Mucosa of descending colon (tissue), 3 donors: Measurements from ENCODE around the gene HSPA12A. TPM values are rescaled to one million over a fixed set of nuclear protein-coding genes. Genes with fewer than 3 reads are reported as not detected.

Experiments
- ATAC-seq: fragments of 200-7000 bp; cut with Tn5 transposase; one replicate; pipeline ENCODE4 v1.9.1; 2020; ENCODE audit warnings: mild to moderate bottlenecking, moderate library complexity
- DNase-seq, 3 donors: peaks; one replicate each; pipeline ENCODE4 v3.0.0-alpha.2; 2020
- H3K36me3 ChIP-seq: fragments of 200-600 bp; one replicate; pipeline ENCODE4 v1.8.0; 2021; ENCODE audit warnings: low read depth, mild to moderate bottlenecking
- H3K4me1 ChIP-seq: fragments of 200-600 bp; one replicate; pipeline ENCODE4 v1.8.0; 2021; ENCODE audit warnings: low read depth, mild to moderate bottlenecking
- H3K4me3 ChIP-seq: fragments of 200-600 bp; one replicate; pipeline ENCODE4 v1.8.0; 2021; ENCODE audit warnings: mild to moderate bottlenecking
- H3K9me3 ChIP-seq: fragments of 200-600 bp; one replicate; pipeline ENCODE4 v1.8.0; 2021; ENCODE audit warnings: mild to moderate bottlenecking
- intact Hi-C, 2 donors: fragments of 100-400 bp; cut with DNase I in 1 of 2; cut with micrococcal nuclease in 1 of 2; formaldehyde crosslinking; loops; one replicate each; pipeline versions ENCODE4 v1.11.0 to v1.11.1; 2022; cut with DNase I, micrococcal nuclease
- total RNA-seq, 3 donors: library from RNA; stranded (reverse); fragmentation: NEBNext Ultra II Directional in 2 of 3; extraction: Animal tissue kit (Norgen Biotek cat#: 25700) in 2 of 3; gene quantifications; one replicate each; pipeline versions ENCODE4 v1.2.1 to v1.2.4, GENCODE V29; 2021 to 2023
- TF ChIP-seq, protein P1 (sequence below): fragments of 200-600 bp; IDR thresholded peaks from one replicate; pipeline ENCODE4 v1.8.0; 2022; ENCODE audit warnings: antibody characterized with exemption, mild to moderate bottlenecking
- donor health status: DM: no; HTN: no; CAD: no; lungs with moderate emphysema.
- donor health status: DM: no; HTN: no; CAD: no.
- donor health status: DM: no; HTN: yes; CAD: no.

The HSPA12A gene
- total RNA-seq, 3 donors from 2014 or later: 7.7 to 20.6 (median 8.8) TPM

DNA sequence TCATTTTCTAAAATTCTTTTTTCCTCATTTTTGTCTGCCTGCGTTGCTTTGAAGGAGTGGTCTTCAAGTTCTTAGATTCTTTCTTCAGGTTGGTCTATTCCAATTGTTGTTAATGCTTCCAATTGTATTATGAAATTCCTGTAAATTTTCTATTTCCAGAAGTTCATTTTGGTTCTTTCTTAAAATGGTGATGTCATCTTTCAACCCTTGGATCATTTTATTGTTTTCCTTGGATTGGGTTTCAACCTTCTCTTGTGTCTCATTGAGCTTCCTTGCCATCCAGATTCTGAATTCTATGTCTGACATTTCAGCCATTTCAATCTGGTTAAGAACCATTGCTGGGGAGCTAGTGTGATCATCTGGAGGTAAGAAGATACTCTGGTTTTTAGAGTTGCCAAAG lies 88.5 kb downstream of the HSPA12A start:
- TF ChIP-seq, protein P1, sequence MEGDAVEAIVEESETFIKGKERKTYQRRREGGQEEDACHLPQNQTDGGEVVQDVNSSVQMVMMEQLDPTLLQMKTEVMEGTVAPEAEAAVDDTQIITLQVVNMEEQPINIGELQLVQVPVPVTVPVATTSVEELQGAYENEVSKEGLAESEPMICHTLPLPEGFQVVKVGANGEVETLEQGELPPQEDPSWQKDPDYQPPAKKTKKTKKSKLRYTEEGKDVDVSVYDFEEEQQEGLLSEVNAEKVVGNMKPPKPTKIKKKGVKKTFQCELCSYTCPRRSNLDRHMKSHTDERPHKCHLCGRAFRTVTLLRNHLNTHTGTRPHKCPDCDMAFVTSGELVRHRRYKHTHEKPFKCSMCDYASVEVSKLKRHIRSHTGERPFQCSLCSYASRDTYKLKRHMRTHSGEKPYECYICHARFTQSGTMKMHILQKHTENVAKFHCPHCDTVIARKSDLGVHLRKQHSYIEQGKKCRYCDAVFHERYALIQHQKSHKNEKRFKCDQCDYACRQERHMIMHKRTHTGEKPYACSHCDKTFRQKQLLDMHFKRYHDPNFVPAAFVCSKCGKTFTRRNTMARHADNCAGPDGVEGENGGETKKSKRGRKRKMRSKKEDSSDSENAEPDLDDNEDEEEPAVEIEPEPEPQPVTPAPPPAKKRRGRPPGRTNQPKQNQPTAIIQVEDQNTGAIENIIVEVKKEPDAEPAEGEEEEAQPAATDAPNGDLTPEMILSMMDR: no peak
- H3K36me3 ChIP-seq: no peaks in the 10 kb centered on the region
- no peak overlapping the region for H3K4me3 ChIP-seq
- intact Hi-C loops: no loop called here
- ATAC-seq (no peak), DNase-seq (no peak)
- no peaks in the 10 kb centered on the region for H3K9me3 ChIP-seq
- no peaks in the 10 kb centered on the region for H3K4me1 ChIP-seq

DNA sequence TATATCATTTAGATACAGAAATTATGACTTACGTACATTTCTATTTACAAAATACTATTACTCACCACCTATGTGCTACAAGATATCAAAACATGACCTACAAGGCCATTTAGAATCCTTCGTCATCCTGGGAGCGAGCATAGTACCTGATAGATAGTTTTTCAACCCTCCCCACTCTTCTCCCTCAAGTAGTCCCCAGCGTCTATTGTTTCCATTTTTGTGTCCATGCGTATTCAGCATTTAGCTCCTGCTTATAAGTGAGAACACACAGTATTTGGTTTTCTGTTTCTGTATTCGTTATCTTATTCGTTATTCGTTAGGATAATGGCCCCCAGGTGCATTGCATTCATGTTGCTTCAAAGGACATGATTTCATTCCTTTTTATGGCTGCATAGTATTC lies 93.5 kb downstream of the HSPA12A start:
- H3K9me3 ChIP-seq: no peaks in the 10 kb centered on the region
- ATAC-seq: no peak

DNA sequence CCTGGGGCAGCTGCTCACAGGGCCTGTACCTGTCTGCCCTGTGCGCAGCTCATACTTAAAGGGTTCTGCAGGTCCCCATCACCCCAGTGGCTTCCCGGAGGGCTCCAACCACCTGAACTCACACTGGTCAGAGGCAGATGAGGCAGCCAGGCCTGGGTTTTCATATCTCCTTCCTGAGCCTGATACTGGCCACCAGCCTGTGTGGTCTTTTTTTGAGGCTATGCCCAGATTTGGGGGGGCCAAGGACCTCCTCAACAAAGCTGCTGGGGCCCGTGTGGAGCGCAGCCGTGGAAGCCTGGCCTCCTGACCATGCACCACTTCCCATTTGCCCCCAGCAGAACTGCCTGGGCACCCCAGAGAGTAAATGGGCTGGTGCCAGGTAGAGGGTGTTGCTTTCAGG lies 95.9 kb downstream of the HSPA12A start:
- ATAC-seq (no peak), DNase-seq (no peak)
- H3K36me3 ChIP-seq: no peaks in the 10 kb centered on the region
- intact Hi-C loops: no loop called here
- no peaks in the 10 kb centered on the region for H3K9me3 ChIP-seq
- TF ChIP-seq, protein P1: no peak
- no peaks in the 10 kb centered on the region for H3K4me1 ChIP-seq
- no peak overlapping the region for H3K4me3 ChIP-seq

More for the DNA sequence above, 93.5 kb downstream of the HSPA12A start:
- H3K4me3 ChIP-seq: no peak overlapping the region
- H3K4me1 ChIP-seq: no peaks in the 10 kb centered on the region
- TF ChIP-seq, protein P1: no peak
- intact Hi-C loops: no loop called here
- H3K36me3 ChIP-seq: no peaks in the 10 kb centered on the region
- DNase-seq: no peak

DNA sequence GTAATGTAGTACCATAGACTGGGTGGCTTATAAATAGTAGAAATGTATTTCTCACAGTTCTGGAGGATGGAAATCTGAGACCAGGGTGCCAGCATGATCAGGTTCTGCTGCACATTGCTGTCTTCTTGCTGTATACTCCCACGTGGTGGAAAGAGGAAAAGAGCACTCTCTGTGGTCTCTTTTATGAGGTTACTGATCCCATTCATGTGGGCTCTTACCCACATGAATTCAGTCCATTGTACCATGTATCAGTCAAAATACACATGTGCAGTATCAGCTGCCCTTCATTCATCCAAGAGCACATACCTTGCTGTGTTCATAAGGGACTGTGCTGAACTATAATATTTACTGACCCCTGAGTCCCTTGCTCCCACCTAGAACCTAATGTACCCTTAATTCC lies 104.5 kb downstream of the HSPA12A start:
- no peaks in the 10 kb centered on the region for H3K36me3 ChIP-seq
- TF ChIP-seq, protein P1: no peak
- H3K4me3 ChIP-seq: no peak overlapping the region
- ATAC-seq (no peak), DNase-seq (no peak)
- intact Hi-C loops: no loop called here
- no peaks in the 10 kb centered on the region for H3K9me3 ChIP-seq
- H3K4me1 ChIP-seq: no peaks in the 10 kb centered on the region

DNA sequence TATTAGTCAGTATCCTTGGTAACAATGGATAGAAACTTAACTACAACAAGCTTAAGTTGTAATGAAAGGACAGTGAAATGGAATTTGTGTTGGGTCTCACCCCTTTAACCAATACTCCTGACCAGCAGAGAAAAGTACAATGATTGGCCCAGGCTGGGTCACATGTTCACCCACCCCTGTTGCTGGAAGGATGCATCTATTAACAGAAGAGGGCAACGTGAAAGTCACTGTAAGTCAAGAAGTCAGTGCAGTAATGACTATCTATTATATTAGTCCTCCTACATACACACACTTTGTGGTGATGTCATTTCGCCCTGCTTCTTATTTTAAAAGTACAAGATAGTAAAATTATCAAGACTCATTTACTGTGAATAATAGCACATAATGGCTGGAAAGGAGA lies 105.4 kb downstream of the HSPA12A start:
- H3K9me3 ChIP-seq: no peaks in the 10 kb centered on the region
- H3K36me3 ChIP-seq: no peaks in the 10 kb centered on the region
- TF ChIP-seq, protein P1: no peak
- H3K4me1 ChIP-seq: no peaks in the 10 kb centered on the region
- ATAC-seq: no peak
- no peak for DNase-seq
- intact Hi-C loops: no loop called here
- H3K4me3 ChIP-seq: no peak overlapping the region

DNA sequence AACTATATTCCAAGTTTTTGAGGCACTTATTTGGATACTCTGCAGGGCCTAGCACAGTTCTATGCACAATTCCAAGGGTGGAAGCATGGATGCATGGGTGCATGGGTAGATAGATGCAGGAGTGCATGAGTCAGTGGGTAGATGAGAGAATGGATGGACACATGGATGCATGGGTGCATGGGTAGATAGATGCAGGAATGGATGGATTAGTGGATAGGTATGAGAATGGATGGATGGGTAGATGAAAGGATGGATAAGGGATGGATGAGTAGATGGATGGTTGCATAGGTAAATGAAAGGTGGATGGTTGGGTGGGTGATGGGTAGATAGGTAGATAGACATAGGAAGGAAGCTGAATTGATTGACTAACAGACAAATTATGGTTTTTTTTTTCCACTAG lies 106.0 kb downstream of the HSPA12A start:
- H3K9me3 ChIP-seq: no peaks in the 10 kb centered on the region
- ATAC-seq (no peak), DNase-seq (no peak)
- no peaks in the 10 kb centered on the region for H3K4me1 ChIP-seq
- TF ChIP-seq, protein P1: no peak
- H3K36me3 ChIP-seq: no peaks in the 10 kb centered on the region
- no peak overlapping the region for H3K4me3 ChIP-seq
- intact Hi-C loops: no loop called here
